Raji (cell line): Measurements from ENCODE around the gene TXNDC12.

Experiments used
- POLR2A ChIP-seq: IDR thresholded peaks from 2 replicates; pipeline ENCODE4 v1.6.1; 2011; ENCODE audit warnings: low read depth, low read length, control low read depth; ENCODE audit not compliant: insufficient read depth

Gene TXNDC12

DNA sequence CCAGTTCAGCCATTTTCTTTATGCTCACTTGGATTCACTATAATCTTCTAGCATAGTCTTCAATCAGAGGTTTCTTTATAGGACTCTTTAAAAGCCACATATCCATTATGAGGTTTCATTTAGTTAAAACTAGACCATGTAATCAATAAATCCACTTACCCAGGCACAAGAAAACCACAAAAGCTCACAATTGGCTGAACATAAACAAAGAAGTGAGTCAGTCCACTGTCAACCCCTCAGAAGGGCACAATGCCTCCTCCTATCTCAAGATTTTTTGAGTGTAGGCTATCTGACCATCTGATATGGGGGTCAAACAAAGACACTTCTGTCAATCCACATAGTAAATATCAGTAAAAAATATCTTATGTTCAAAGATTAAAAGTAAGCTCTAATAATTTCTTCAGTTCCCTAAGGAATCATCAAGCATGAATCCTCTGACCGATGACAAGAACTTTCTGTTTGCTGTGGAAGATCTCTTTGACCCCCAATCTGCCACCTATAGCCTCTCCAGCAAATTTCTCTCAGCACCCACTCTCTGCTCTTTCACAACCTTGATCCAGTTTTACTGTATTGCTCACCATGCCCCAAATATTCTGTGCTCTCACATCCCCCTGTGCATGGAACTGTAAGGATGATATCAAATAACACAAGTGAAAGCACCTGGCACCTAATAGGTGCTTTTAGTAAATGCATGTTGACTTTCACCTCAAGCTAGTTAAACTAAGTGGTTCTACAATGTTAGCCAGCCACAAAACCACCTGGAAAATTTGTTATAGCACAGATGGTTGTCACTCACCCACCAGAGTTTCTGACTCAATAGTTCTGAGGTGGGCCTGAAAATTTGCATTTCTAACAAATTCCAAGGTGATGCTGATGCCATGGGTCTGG lies 81.2 kb downstream of the TXNDC12 start:
- TF ChIP-seq POLR2A, result no peak
